Measurements from ENCODE around the gene TGFBR3.
"Not testable (repeated sequence)": the region's sequence is repeated elsewhere in the genome, so short reads cannot be mapped to it uniquely, and the experiment has no call there.

Gene TGFBR3

GRCh38 chr1:91682882-91683597, 202.9 kb downstream of the TGFBR3 start:
- DNase-seq (ENCODE audit: low read depth), result no peak

- no peak for DNase-seq (ENCODE audit: low read depth)
These were observed 205.3 kb downstream of the TGFBR3 start for GRCh38 chr1:91680556-91681155.

DNA sequence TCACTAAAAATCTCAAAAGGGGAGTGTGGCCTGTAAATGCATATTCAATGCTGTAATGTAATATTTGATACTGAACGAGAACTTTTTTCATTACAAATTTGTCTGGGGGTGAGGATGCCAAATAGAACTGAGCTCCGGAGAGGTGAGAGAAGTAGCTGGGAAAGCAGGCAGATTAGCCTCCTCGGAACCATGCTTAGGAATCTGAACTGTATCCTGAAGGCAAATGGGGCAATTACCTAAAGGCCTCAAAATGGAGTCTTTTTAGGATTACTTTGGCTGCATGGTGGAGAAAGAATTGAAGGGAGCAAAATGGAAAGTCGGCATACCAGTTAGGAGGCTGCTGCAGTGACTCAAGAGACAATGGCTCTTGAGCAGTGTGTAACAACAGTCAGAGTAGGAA, 206.5 kb downstream of the TGFBR3 start:
- no peak for DNase-seq (ENCODE audit: low read depth)

DNA sequence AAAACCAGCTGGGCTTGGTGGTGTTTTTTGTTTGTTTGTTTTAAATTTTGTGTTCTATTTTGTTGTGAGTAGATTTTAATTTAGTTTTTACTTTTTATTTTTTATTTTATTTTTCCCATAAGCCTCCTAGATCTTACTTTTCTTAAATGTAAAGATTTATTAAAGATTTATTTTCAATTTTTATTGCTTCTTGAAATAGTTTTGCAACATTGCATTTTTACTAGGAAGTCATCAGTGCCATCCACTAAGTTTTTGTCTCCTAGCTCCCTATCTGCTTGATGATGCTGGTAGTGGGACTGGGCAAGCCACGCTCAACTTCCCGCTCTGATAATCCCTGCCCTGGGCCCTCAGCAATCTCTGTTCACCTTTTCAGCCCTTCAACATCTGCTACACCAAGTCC, 209.9 kb downstream of the TGFBR3 start:
- no peak for DNase-seq (ENCODE audit: low read depth)

GRCh38 chr1:91674107-91674506, 211.8 kb downstream of the TGFBR3 start:
- DNase-seq (ENCODE audit: low read depth), result no peak

- DNase-seq (ENCODE audit: low read depth), result no peak
These were observed 212.3 kb downstream of the TGFBR3 start for GRCh38 chr1:91673613-91674012.

- no peak for DNase-seq (ENCODE audit: low read depth)
These were observed 213.3 kb downstream of the TGFBR3 start for GRCh38 chr1:91672601-91673161.

GRCh38 chr1:91670781-91671180, 215.2 kb downstream of the TGFBR3 start:
- DNase-seq (ENCODE audit: low read depth), result no peak

- no peak for DNase-seq (ENCODE audit: low read depth)
These were observed 216.2 kb downstream of the TGFBR3 start for GRCh38 chr1:91669584-91670350.

DNA sequence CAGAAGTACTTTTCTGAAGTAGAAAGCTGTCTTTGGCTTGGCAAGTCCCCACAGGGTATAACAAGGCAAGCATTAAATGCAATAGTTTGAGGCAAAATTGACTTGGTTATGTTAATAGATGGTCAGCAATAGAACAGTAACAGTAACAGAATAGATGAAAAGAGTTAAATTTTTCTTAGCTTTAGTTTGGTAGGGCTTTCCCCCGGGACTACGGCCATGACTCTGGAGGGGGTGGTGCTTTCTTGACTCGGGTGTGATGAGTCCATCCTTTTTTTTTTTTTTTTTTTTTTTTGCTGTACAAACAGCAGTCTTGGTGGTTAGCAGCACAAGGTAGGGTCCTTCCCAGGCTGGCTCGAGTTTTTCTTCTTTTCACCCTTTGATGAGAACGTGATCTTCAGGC, 219.3 kb downstream of the TGFBR3 start:
- DNase-seq (ENCODE audit: low read depth), result not testable (repeated sequence)

DNA sequence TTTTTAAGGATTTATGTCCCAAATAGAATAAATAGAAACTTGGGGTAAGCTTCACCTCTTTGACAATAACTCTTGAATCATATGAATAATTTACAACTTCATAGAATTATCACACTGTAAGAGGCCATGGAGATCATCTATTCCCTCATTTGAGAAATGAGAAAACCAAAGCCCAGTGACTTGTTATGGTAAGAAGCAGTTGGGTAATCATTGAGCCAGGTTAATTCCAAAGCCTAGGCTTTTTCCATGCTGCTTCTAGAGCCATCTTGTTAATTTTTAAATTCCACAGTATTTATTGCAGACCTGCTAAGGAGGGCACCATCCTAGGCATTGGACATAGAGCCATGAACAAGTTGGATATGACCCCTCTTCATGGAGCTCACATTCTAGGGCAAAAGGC, 224.8 kb downstream of the TGFBR3 start:
- DNase-seq (ENCODE audit: low read depth), result no peak

- DNase-seq (ENCODE audit: low read depth), result no peak
These were observed 225.2 kb downstream of the TGFBR3 start for GRCh38 chr1:91660708-91661107.

GRCh38 chr1:91655912-91656449, 230.0 kb downstream of the TGFBR3 start:
- DNase-seq (ENCODE audit: low read depth), result no peak

GRCh38 chr1:91653183-91653582, 232.8 kb downstream of the TGFBR3 start:
- DNase-seq (ENCODE audit: low read depth), result no peak

- DNase-seq (ENCODE audit: low read depth), result no peak
These were observed 234.3 kb downstream of the TGFBR3 start for GRCh38 chr1:91651661-91652071.

- DNase-seq (ENCODE audit: low read depth), result no peak
These were observed 234.7 kb downstream of the TGFBR3 start for GRCh38 chr1:91651243-91651642.

- no peak for DNase-seq (ENCODE audit: low read depth)
These were observed 235.2 kb downstream of the TGFBR3 start for GRCh38 chr1:91650764-91651163.

- no peak for DNase-seq (ENCODE audit: low read depth)
These were observed 238.9 kb downstream of the TGFBR3 start for GRCh38 chr1:91647061-91647460.

DNA sequence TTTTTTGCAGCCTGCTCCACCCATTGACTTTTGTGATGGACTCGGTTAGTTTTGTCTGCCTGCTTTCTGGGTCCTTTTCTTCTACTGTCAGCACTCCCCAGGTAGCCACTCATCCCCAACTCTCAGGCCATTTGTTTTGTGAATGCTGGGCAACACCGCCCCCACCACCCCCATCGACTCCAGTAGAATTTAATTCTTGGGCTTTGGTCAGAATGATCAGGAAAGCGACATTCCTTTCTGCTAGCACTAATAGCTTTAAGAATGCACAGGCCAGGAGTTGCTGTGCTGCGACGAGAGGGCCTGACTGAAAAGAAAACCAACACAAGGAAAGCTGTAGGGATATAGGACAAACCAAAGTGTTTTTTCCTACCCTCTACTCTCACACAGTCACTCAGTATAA, 240.9 kb downstream of the TGFBR3 start:
- no peak for DNase-seq (ENCODE audit: low read depth)

DNA sequence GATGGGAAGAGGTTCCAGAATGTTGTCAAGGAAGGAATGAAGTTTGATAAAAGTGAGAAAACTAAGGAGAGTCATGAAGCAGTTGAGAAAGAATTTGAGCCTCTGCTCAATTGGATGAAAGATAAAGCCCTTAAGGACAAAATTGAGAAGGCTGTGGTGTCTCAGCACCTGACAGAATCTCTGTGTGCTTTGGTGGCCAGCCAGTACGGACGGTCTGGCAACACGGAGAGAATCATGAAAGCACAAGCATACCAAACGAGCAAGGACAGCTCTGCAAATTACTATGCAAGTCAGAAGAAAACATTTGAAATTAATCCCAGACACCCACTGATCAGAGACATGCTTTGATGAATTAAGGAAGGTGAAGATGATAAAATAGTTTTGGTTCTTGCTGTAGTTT, 242.5 kb downstream of the TGFBR3 start:
- DNase-seq (ENCODE audit: low read depth), result no peak

DNA sequence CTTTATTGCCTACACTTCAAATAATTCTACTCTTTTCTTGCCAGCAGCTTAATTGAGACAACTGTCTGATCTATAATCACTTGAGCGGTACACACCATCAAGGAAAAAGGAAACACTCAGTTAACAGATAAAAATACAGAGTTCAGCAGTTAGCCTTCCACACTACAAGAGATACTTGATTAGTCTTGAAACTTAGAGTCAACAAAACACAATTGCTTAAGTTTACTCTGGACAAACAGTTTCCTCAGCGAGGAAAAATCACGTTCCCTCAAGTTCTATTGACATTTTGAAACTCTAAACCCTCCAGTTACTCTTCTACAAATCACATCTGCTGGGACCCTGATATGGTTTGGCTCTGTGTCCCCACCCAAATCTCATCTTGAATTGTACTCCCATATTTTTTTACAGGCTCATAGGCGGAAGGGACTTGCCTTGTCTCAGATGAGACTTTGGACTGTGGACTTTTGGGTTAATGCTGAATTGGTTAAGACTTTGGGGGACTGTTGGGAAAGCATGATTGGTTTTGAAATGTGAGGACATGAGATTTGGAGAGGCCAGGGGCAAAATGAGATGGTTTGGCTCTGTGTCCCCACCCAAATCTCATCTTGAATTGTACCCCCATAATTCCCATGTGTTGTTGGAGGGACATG, 244.9 kb downstream of the TGFBR3 start:
- no peak for DNase-seq (ENCODE audit: low read depth)

DNA sequence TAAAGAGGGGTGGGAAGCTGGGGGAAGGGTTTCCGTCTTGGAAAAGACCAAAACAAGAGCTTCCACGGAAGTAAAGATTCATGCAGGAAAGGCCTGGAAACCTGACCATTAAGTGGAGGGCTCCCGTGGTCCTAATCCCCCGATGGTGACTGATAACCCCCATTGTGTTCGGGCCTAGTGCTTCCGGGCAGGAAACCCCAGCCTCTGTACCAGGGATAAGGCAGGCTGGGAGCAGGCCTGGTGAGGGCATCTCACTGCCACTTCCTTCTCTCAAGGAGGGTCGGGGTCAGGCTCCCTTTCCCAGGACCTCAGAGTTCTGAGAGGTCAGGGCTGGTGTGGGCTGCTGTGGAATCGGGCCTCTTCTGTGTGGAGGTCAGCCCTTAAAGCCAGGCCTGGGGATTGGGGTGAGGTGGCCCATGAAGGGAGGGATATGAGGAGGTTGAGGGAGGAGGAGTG, 248.4 kb downstream of the TGFBR3 start:
- no peak for DNase-seq (ENCODE audit: low read depth)
